HG03108 (cell line): Measurements from ENCODE around the gene SYT7.

Experiments
- ATAC-seq: cut with Tn5 transposase; IDR thresholded peaks from one replicate; pipeline ENCODE4 v1.9.1; 2021; ENCODE audit warnings: moderate library complexity; ENCODE audit not compliant: unreplicated experiment

Gene SYT7

GRCh38 chr11:61555978-61556377, 24.9 kb downstream of the SYT7 start:
- ATAC-seq, result no peak

GRCh38 chr11:61555051-61555969, 25.6 kb downstream of the SYT7 start:
- ATAC-seq, result no peak

GRCh38 chr11:61554172-61554988, 26.5 kb downstream of the SYT7 start:
- no peak for ATAC-seq

GRCh38 chr11:61553373-61554171, 27.3 kb downstream of the SYT7 start:
- no peak for ATAC-seq

GRCh38 chr11:61552108-61552635, 28.7 kb downstream of the SYT7 start:
- no peak for ATAC-seq

GRCh38 chr11:61551634-61552033, 29.2 kb downstream of the SYT7 start:
- no peak for ATAC-seq

- ATAC-seq, result no peak
These were observed 30.1 kb downstream of the SYT7 start for GRCh38 chr11:61550665-61551227.

- no peak for ATAC-seq
These were observed 31.0 kb downstream of the SYT7 start for GRCh38 chr11:61549662-61550568.

- no peak for ATAC-seq
These were observed 31.7 kb downstream of the SYT7 start for GRCh38 chr11:61549177-61549576.

- ATAC-seq, result no peak
These were observed 33.6 kb downstream of the SYT7 start for GRCh38 chr11:61547246-61547645.

- no peak for ATAC-seq
These were observed 34.2 kb downstream of the SYT7 start for GRCh38 chr11:61546663-61547062.

- no peak for ATAC-seq
These were observed 35.0 kb downstream of the SYT7 start for GRCh38 chr11:61545921-61546320.

GRCh38 chr11:61545341-61545740, 35.5 kb downstream of the SYT7 start:
- no peak for ATAC-seq

GRCh38 chr11:61544466-61544865, 36.4 kb downstream of the SYT7 start:
- ATAC-seq, result no peak

GRCh38 chr11:61543606-61544306, 37.1 kb downstream of the SYT7 start:
- no peak for ATAC-seq

- no peak for ATAC-seq
These were observed 38.2 kb downstream of the SYT7 start for GRCh38 chr11:61542705-61543104.

- ATAC-seq, result no peak
These were observed 38.8 kb downstream of the SYT7 start for GRCh38 chr11:61542024-61542461.

- ATAC-seq, result no peak
These were observed 39.3 kb downstream of the SYT7 start for GRCh38 chr11:61541598-61541997.

GRCh38 chr11:61540528-61540927, 40.3 kb downstream of the SYT7 start:
- no peak for ATAC-seq
